ENCODE data around the gene HHIPL1.

HHIPL1 gene

DNA sequence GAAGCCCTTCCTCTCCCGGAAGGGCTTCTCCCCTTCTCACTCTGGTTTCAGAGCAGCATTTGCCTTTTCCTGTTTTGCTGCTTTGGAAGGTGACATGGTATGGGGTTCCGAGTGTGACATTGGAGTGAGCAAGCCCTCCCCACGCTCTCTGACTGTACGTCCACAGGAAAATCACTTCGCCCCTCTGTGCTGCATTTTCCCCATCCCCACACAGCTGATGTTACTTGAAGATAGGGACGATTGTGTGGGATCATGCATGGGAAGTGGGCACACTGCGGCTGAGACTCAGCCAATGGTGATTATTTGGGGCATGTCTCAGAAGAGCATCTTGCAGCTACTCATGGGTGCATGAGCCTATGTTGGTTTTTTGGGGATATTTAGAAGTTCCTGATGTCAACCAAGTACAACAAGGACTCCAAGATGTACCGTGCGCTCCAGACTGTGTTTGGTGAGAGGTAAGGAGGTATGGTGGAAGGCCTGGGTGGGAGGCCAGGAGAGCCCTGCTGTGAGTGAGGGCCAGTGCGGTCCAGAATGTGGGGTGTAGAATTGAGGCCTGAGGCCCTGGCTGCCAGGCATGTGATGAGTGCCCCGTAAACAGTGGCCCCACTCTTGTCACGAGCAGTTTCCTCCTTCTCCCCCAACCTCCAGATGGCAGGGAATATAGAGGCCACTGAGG, 54.3 kb downstream of the HHIPL1 start:
- DNase-seq: no peak
- in situ Hi-C loops (cut with MboI; ENCODE audit: low pct_unique_long_range_greater_than_20kb, low sequenced_read_pairs): no loop called here

DNA sequence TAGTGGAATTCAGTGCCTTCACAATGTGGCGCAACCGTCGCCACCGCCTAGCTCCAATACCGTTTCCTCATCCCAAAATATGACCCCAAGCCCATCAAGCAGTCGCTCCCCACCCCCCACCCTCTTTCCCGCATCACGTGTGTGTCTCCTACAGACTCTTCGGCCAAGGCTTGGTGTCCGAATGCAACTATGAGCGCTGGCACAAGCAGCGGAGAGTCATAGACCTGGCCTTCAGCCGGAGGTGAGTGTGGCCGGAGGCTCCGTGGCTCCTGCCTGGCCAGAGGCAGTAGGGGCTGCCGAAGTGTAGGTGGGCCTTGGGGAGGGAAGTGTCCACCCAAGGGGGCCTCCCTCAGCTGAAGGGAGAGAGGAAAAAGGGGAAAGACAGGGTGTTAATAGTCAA, 54.9 kb downstream of the HHIPL1 start:
- in situ Hi-C loops (cut with MboI; ENCODE audit: low pct_unique_long_range_greater_than_20kb, low sequenced_read_pairs): no loop called here
- DNase-seq: no peak

- in situ Hi-C loops (cut with MboI; ENCODE audit: low pct_unique_long_range_greater_than_20kb, low sequenced_read_pairs): no loop called here
- DNase-seq: no peak
These were observed 55.5 kb downstream of the HHIPL1 start for GRCh38 chr14:99700379-99700778.

- in situ Hi-C loops (cut with MboI; ENCODE audit: low pct_unique_long_range_greater_than_20kb, low sequenced_read_pairs): no loop called here
- no peak for DNase-seq
These were observed 56.3 kb downstream of the HHIPL1 start for GRCh38 chr14:99701260-99701659.

GRCh38 chr14:99702115-99702514, 57.2 kb downstream of the HHIPL1 start:
- in situ Hi-C loops (cut with MboI; ENCODE audit: low pct_unique_long_range_greater_than_20kb, low sequenced_read_pairs): no loop called here
- no peak for DNase-seq

DNA sequence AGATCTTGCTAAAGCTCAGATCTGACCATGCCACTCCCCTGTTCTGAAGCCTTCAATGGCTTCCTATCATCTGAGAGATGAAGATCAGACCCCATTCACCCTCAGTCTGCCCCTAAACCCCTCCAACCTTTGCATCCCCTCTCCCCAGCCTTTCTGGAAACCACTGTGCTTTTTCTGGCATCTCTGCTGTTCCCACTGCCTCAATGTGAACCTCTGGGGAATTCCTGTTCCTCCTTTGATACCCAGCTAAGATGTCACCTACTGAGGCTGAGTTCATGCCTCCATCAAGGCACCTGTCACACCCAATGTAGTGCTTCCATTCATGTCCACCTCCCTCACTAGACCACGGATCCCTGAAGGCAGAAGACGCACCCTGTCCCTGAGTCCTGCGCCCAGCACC, 58.5 kb downstream of the HHIPL1 start:
- DNase-seq: no peak
- in situ Hi-C loops (cut with MboI; ENCODE audit: low pct_unique_long_range_greater_than_20kb, low sequenced_read_pairs): no loop called here

GRCh38 chr14:99704037-99704436, 59.1 kb downstream of the HHIPL1 start:
- DNase-seq: no peak
- in situ Hi-C loops (cut with MboI; ENCODE audit: low pct_unique_long_range_greater_than_20kb, low sequenced_read_pairs): no loop called here

DNA sequence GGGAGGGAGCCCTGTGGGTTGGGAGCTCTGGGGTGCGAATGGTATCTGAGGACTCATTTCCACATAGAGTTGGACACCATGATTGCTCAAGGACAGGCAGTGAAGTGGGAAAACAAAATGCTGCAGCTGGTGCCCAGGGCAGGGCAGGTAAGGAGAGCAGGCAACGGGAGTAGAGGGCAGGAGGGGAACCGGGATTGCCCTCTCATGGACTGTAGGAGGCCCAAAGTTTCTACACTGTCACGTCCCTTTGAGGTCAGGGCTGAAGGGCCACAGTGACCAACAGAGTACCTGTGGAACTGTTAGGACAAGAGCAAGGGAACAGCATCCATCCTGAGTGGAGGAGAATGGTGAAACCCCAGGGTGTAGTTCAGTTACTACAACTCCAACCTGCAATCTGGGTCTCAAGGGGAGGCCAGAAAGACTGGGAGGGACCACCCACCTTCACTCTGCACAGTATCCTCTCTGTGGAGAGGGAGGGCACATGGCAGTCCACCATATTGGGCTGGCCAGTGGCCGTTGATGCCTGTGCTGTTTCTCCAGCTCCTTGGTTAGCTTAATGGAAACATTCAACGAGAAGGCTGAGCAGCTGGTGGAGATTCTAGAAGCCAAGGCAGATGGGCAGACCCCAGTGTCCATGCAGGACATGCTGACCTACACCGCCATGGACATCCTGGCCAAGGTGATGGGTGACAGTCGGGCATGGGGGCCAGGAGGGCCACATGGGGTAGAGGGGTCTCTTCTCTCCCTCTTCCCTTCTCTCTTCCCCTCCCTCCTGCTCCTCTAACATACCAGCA, 61.4 kb downstream of the HHIPL1 start:
- no peak for DNase-seq
- in situ Hi-C loops (cut with MboI; ENCODE audit: low pct_unique_long_range_greater_than_20kb, low sequenced_read_pairs): no loop called here

GRCh38 chr14:99707420-99707819, 62.5 kb downstream of the HHIPL1 start:
- in situ Hi-C loops (cut with MboI; ENCODE audit: low pct_unique_long_range_greater_than_20kb, low sequenced_read_pairs): no loop called here
- DNase-seq: no peak

DNA sequence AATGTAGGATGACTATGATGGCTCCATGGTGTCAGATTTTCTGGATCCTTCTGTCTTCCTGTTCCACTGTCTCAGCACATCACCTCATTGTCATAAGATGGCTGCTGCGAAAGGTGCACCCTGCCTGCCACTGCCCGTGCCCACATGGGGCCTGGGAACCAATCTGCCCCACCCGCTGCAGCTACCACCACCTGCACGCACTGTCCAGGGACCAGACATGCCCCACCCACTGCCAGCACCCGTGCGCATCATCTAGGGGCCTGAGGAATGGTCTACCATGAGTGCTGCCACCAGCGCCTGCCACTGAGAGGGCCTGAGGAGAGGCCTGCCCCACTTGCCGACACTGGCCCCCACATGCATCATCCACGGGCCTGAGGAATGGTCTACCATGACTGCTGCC, 63.0 kb downstream of the HHIPL1 start:
- in situ Hi-C loops (cut with MboI; ENCODE audit: low pct_unique_long_range_greater_than_20kb, low sequenced_read_pairs): no loop called here
- no peak for DNase-seq

DNA sequence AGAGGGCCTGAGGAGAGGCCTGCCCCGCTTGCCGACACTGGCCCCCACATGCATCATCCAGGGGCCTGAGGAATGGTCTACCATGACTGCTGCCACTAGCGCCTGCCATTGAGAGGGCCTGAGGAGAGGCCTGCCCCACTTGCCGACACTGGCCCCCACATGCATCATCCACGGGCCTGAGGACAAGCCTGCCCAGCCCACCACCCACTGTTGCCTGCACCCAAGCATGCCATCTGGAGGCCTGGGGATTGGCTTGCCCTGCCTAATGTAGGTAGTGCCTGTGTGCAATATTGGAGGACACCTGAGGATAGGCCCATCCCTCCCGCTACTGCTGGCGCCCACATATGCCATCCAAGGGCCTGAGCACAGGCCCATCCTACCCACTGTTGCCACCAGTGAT, 63.5 kb downstream of the HHIPL1 start:
- in situ Hi-C loops (cut with MboI; ENCODE audit: low pct_unique_long_range_greater_than_20kb, low sequenced_read_pairs): no loop called here
- no peak for DNase-seq

GRCh38 chr14:99713972-99714371, 69.0 kb downstream of the HHIPL1 start:
- no peak for DNase-seq
- in situ Hi-C loops (cut with MboI; ENCODE audit: low pct_unique_long_range_greater_than_20kb, low sequenced_read_pairs): no loop called here

GRCh38 chr14:99715266-99716000, 70.5 kb downstream of the HHIPL1 start:
- no peak for DNase-seq
- in situ Hi-C loops (cut with MboI; ENCODE audit: low pct_unique_long_range_greater_than_20kb, low sequenced_read_pairs): no loop called here

GRCh38 chr14:99716091-99716849, 71.3 kb downstream of the HHIPL1 start:
- no peak for DNase-seq
- in situ Hi-C loops (cut with MboI; ENCODE audit: low pct_unique_long_range_greater_than_20kb, low sequenced_read_pairs): no loop called here

DNA sequence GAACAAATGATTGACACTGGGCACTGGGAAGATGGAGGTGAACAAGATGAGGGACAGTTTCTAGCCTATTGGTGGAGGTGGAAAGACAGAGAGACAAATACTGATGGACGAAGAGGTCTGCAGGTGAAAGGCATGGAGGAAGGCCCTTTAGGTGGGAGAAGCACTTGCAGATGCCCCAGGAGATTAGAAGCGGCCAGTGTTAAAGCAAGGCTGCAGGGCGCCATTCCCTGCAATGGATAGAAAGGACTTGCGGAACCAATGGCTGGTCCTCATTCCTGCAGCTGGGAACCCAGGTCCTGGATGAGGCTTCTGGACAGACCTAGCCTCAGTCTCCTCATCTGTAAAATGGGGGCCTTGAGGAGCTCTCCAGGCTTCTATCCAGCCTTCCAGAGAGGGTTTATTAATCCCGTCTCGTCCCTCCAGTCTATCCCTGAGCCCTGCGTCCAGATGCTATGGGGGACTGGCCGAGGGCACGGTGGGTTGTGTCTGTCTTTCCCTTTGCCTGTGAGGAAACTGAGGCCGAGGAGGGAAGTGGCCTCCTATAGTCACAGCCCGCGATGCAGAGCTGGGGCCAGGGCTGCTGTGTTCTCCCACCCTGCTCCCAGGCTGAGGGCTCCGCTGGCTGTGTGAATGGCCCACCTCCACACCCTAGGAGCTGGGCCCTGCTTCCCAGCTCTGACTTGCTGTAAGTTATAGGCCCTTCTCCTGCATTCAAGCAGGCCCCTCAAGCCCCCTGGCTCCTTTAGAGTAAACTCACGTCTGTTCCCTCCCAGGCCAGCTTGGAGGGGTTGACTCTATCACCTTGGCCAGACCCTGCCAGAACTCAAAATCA, 72.1 kb downstream of the HHIPL1 start:
- DNase-seq: no peak
- in situ Hi-C loops (cut with MboI; ENCODE audit: low pct_unique_long_range_greater_than_20kb, low sequenced_read_pairs): no loop called here

DNA sequence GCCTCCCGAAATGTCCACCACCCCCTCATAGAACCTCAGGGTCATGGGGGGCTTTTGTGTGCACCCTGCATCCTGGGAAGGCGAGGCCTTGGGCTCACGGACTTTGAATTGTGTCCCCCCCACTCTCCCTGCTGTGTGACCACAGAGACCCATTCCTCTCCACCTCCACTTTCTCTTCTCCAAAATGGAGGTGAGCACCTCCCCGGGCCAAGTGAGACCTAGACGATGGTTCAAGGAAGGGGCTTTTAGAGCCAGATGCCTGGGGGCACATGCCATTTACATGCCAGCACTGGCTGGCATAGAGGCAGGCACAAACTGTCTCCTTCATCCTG, 72.7 kb downstream of the HHIPL1 start:
- no peak for DNase-seq
- in situ Hi-C loops (cut with MboI; ENCODE audit: low pct_unique_long_range_greater_than_20kb, low sequenced_read_pairs): no loop called here

DNA sequence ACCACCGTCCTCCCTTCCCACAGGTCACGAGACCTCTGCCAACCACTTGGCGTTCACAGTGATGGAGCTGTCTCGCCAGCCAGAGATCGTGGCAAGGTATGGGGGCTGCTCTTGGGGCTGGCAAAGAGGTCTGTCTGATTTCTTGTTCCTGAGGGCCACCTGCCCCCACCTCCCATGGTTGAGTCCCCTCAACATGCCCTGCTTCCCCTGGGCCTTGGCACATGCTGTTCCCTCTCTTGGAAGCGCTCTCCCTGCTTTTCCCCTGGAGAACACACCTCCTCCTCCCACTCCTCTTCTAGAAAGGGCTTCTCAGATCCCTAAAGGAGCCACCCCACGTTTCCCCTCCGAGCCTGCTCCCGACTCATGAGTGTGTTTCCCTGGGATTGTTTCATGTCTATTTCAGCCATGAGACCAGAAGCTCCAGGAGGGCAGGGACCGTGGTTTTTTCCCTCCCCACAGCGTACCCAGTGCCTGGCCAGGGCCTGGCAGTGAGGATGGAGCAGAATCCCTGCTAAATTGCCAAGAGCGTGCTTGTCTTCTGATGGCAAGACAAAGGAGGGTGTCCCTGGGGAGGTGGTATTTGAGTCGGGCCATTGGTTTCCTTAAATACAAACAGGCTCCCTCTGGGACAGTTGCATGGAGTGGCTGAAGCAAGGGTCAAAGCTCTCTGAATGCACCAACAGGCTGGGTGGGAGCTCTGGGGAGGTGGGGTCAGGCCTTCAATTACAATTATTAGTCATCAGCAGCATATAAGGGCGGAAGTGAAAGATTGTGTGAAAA, 73.3 kb downstream of the HHIPL1 start:
- in situ Hi-C loops (cut with MboI; ENCODE audit: low pct_unique_long_range_greater_than_20kb, low sequenced_read_pairs): no loop called here
- no peak for DNase-seq

DNA sequence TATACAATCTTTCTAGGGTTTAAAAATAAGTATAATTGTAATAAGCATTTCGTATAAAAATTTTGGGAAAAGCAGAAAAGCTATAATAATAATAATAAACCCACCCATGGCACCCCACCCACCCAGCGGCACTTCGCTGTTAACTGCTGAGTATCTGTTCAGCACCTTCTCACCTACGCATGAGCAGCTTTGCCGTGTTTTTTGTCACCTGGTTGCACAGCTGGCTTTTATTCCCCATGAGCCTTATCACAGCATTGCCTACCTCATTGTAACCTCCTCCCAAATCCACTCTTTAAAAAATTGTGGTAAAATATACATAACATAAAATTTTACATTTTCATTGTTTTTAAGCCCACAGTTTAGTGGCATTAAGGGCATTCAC, 73.9 kb downstream of the HHIPL1 start:
- in situ Hi-C loops (cut with MboI; ENCODE audit: low pct_unique_long_range_greater_than_20kb, low sequenced_read_pairs): no loop called here
- no peak for DNase-seq
